ENCODE measurements around the gene AFDN.
A peak's percentile ranks its signal among the peaks of the same experiment; 100 is the strongest.

- TF ChIP-seq, protein P1, sequence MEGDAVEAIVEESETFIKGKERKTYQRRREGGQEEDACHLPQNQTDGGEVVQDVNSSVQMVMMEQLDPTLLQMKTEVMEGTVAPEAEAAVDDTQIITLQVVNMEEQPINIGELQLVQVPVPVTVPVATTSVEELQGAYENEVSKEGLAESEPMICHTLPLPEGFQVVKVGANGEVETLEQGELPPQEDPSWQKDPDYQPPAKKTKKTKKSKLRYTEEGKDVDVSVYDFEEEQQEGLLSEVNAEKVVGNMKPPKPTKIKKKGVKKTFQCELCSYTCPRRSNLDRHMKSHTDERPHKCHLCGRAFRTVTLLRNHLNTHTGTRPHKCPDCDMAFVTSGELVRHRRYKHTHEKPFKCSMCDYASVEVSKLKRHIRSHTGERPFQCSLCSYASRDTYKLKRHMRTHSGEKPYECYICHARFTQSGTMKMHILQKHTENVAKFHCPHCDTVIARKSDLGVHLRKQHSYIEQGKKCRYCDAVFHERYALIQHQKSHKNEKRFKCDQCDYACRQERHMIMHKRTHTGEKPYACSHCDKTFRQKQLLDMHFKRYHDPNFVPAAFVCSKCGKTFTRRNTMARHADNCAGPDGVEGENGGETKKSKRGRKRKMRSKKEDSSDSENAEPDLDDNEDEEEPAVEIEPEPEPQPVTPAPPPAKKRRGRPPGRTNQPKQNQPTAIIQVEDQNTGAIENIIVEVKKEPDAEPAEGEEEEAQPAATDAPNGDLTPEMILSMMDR (conservative IDR thresholded peaks at IDR 0.05; ENCODE audit: low read depth, low read length) = peak; percentile 43
- TF ChIP-seq EZH2 (IDR thresholded peaks at IDR 0.05; ENCODE audit: borderline replicate concordance, low read depth, low read length, poor library complexity, severe bottlenecking) = no peak
Observed at GRCh38 chr6:167826230-167826895, 348 bp upstream of the AFDN start.
